HepG2 (cell line): Measurements from ENCODE around the gene ELP6. TPM values are rescaled to one million over a fixed set of nuclear protein-coding genes. Genes with fewer than 3 reads are reported as not detected.

Experiments used
- ATAD3A ChIP-seq: sonication (generic); formaldehyde crosslinking; IDR thresholded peaks from 2 replicates; pipeline ENCODE4 v1.4.0; 2020; ENCODE audit warnings: missing genetic modification reagents
- ATF3 ChIP-seq: sonication (generic); formaldehyde crosslinking; IDR thresholded peaks from 2 replicates; pipeline ENCODE4 v1.4.0; 2020; ENCODE audit warnings: missing genetic modification reagents
- ATF5 ChIP-seq: sonication (generic); formaldehyde crosslinking; IDR thresholded peaks from 2 replicates; pipeline ENCODE4 v1.4.0; 2020; ENCODE audit warnings: mild to moderate bottlenecking, low read depth, missing genetic modification reagents
- BRCA1 ChIP-seq: sonication (generic); formaldehyde crosslinking; IDR thresholded peaks from 2 replicates; pipeline ENCODE4 v1.4.0; 2020; ENCODE audit warnings: missing genetic modification reagents
- CBFB ChIP-seq: sonication (generic); formaldehyde crosslinking; IDR thresholded peaks from 2 replicates; pipeline ENCODE4 v1.4.0; 2020; ENCODE audit warnings: missing genetic modification reagents
- DZIP1 ChIP-seq: sonication (generic); formaldehyde crosslinking; IDR thresholded peaks from 2 replicates; pipeline ENCODE4 v1.5.0; 2020; ENCODE audit warnings: mild to moderate bottlenecking, missing genetic modification reagents
- GABPB1 ChIP-seq: IDR thresholded peaks from 2 replicates; pipeline ENCODE4 v1.6.1; 2016; ENCODE audit warnings: mild to moderate bottlenecking, missing genetic modification reagents, moderate library complexity, missing compliant biosample characterization
- KLF12 ChIP-seq: sonication (generic); formaldehyde crosslinking; IDR thresholded peaks from 2 replicates; pipeline ENCODE4 v1.4.0; 2020; ENCODE audit warnings: missing genetic modification reagents, borderline replicate concordance
- LCORL ChIP-seq, 2 experiments: fragments of 450-650 bp in 1 of 2; sonication (generic) in 1 of 2; formaldehyde crosslinking in 1 of 2; IDR thresholded peaks; 2 replicates each; pipeline versions ENCODE4 v1.5.0 to v1.6.1; 2017 to 2020; ENCODE audit warnings: antibody characterized with exemption in 1 of 2, missing genetic modification reagents in 1 of 2
- MZF1 ChIP-seq: sonication (generic); formaldehyde crosslinking; IDR thresholded peaks from 2 replicates; pipeline ENCODE4 v1.8.1; 2023; ENCODE audit warnings: mild to moderate bottlenecking, missing genetic modification reagents, borderline replicate concordance
- NONO ChIP-seq, 2 experiments: fragments of 450-650 bp in 1 of 2; sonication (generic) in 1 of 2; formaldehyde crosslinking in 1 of 2; IDR thresholded peaks in 1 of 2; conservative IDR thresholded peaks in 1 of 2; 2 replicates each; pipeline versions ENCODE4 v1.6.1 to v1.8.0; 2017 to 2022; ENCODE audit warnings: mild to moderate bottlenecking in 1 of 2, missing genetic modification reagents in 1 of 2, moderate library complexity in 1 of 2
- SCMH1 ChIP-seq: sonication (generic); formaldehyde crosslinking; IDR thresholded peaks from 2 replicates; pipeline ENCODE4 v1.9.0; 2021; ENCODE audit warnings: missing genetic modification reagents, mild to moderate bottlenecking, borderline replicate concordance
- SUZ12 ChIP-seq: fragments of 150-350 bp; IDR thresholded peaks from 2 replicates; pipeline ENCODE4 v1.6.1; 2014; ENCODE audit warnings: low read depth, low read length
- TGIF2 ChIP-seq: IDR thresholded peaks from 2 replicates; pipeline ENCODE4 v1.6.1; 2016; ENCODE audit warnings: control low read depth, missing compliant biosample characterization
- THAP11 ChIP-seq: IDR thresholded peaks from 2 replicates; pipeline ENCODE4 v1.6.1; 2016; ENCODE audit warnings: missing biosample characterization, missing genetic modification reagents
- ZBTB42 ChIP-seq: sonication (generic); formaldehyde crosslinking; IDR thresholded peaks from 2 replicates; pipeline ENCODE4 v1.5.0; 2020; ENCODE audit warnings: mild to moderate bottlenecking, missing genetic modification reagents
- ZGPAT ChIP-seq: IDR thresholded peaks from 2 replicates; pipeline ENCODE4 v1.6.1; 2016; ENCODE audit warnings: mild to moderate bottlenecking
- ZNF260 ChIP-seq: sonication (generic); formaldehyde crosslinking; IDR thresholded peaks from 2 replicates; pipeline ENCODE4 v1.4.0; 2020; ENCODE audit warnings: missing genetic modification reagents, low read depth, mild to moderate bottlenecking, borderline replicate concordance
- ZNF414 ChIP-seq: sonication (generic); formaldehyde crosslinking; IDR thresholded peaks from 2 replicates; pipeline ENCODE4 v1.5.0; 2020; ENCODE audit warnings: missing genetic modification reagents
- ZNF530 ChIP-seq: sonication (generic); formaldehyde crosslinking; IDR thresholded peaks from 2 replicates; pipeline ENCODE4 v1.5.0; 2020; ENCODE audit warnings: low read depth, mild to moderate bottlenecking, missing genetic modification reagents
- ZNF761 ChIP-seq: sonication (generic); formaldehyde crosslinking; conservative IDR thresholded peaks from 2 replicates; pipeline ENCODE4 v1.4.0; 2020; ENCODE audit warnings: mild to moderate bottlenecking, missing genetic modification reagents
- polyA plus RNA-seq, 8 experiments: library from polyadenylated mRNA; depleted of rRNA in 3 of 8; stranded (reverse) in 7 of 8; unstranded in 1 of 8; fragments of >200 nt; fragmentation: Illumina TruSeq in 4 of 8; extraction: Trizol in 4 of 8; gene quantifications; 2 replicates each; pipeline versions ENCODE4 v1.2.1 to v1.2.3, GENCODE V29; 2011 to 2016; ENCODE audit warnings: low read depth in 4 of 8, missing spikeins in 1 of 8, mixed read lengths in 1 of 8; ENCODE audit not compliant: insufficient read depth in 1 of 8
- total RNA-seq, 5 experiments: library from RNA; depleted of rRNA; stranded (reverse); fragments of >200 nt; fragmentation: Illumina TruSeq; extraction: Trizol; gene quantifications; 2 replicates each; pipeline ENCODE4 v1.2.3, GENCODE V29; 2016; ENCODE audit warnings: low read depth in 1 of 5

Gene ELP6
- total and polyA plus RNA-seq, 2 of the 13 experiments (the other 11 are each of a cell fraction or from before 2014, with no cell fraction given): 45.0 to 49.3 TPM

- TF ChIP-seq ZNF761 (CRISPR knock-in tag): 0 out of 2 replicates have a peak, but pooled peaks have one; percentile 63
- no peak for TF ChIP-seq ZNF414 (CRISPR knock-in tag)
- peak; percentile 74; the same call in 1 of the 2 replicates for TF ChIP-seq TGIF2 (CRISPR knock-in tag)
- no peak for TF ChIP-seq KLF12
- peak; percentile 54 for TF ChIP-seq ZGPAT (CRISPR knock-in tag)
- no peak for TF ChIP-seq MZF1
- no peak for TF ChIP-seq ZBTB42 (CRISPR knock-in tag)
- TF ChIP-seq GABPB1 (CRISPR knock-in tag): 0 out of 2 replicates have a peak, but pooled peaks have one; percentile 18
- TF ChIP-seq SCMH1 (CRISPR knock-in tag): no peak
- TF ChIP-seq ZNF530 (CRISPR knock-in tag): no peak
- TF ChIP-seq THAP11 (CRISPR knock-in tag): peak; percentile 70
- TF ChIP-seq ATF5 (CRISPR knock-in tag): no peak
- no peak for TF ChIP-seq BRCA1 (CRISPR knock-in tag)
- no peak for TF ChIP-seq ATF3 (CRISPR knock-in tag)
- no peak for TF ChIP-seq LCORL (IDR thresholded peaks at IDR 0.05)
- TF ChIP-seq LCORL (CRISPR knock-in tag; IDR thresholded peaks at IDR 0.05): no peak
- TF ChIP-seq NONO (IDR thresholded peaks at IDR 0.05): no peak
- TF ChIP-seq NONO (CRISPR knock-in tag; conservative IDR thresholded peaks at IDR 0.05): 0 out of 2 replicates have a peak, but pooled peaks have one; percentile 28
- TF ChIP-seq DZIP1: no peak
- no peak for TF ChIP-seq SUZ12
- TF ChIP-seq CBFB (CRISPR knock-in tag): no peak
- no peak for TF ChIP-seq ZNF260
- TF ChIP-seq ATAD3A: no peak
Observed at GRCh38 chr3:47522082-47522987, 8.8 kb upstream of the ELP6 start (continued).
